WI38 (cell line): ENCODE data around the gene RTN4RL1.

Experiments
- H3K4me3 ChIP-seq: 2 replicates; pipeline ENCODE4 v1.5.1; 2011; ENCODE audit warnings: low read depth, mild to moderate bottlenecking, control low read depth, low read length
- TF ChIP-seq, protein P1 (sequence below): IDR thresholded peaks from 2 replicates; pipeline ENCODE4 v1.5.1; 2012; ENCODE audit warnings: low read depth, mild to moderate bottlenecking, control low read depth, low read length

The RTN4RL1 gene

DNA sequence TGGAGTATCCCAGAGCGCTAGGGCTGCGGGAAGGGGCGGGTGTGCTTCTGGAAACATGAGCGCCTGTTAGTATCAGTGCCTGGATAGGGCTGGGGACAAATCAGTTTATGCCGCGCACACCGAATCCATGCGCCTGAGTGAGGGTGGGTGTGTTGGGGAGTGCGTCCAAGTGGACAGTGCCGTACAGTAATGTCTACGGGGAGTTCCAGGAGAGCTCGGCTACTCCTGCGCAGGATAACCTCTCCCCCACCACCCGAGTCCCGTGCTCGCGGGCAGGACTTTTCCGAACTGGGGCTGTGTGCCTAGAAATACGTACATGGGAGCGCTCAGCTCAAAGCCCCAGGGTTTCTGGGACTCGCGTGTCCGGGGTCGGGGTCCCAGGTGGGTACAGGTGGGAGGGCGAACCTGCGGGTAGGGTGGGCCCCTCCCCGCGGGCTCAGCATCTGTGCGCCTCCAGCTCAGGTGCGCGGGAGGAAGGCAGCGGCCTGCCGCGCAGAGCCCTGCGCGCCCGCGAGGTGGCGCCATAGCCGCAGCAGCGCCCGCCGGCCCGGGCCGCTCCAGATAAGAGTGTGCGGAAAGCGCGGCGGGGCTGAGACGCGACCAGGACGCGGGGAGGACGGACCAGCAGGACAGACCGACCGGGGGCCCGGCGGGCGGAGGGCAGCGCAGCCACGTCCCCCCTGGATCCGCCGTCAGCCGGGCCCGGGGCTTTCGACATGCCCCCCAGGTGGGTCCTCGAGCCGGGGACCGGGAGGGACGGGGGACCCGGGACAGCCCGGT is 29.6 kb upstream of the RTN4RL1 start, which contains the start of gene HIC1:
Gene HIC1, plus strand, starts transcription at position 592 of the 780 bp plus-strand sequence. CDS start 1,588 bp downstream, outside the sequence.
- H3K4me3 ChIP-seq: peak within 1 kb of the TSS; percentile 78
- TF ChIP-seq, protein P1, sequence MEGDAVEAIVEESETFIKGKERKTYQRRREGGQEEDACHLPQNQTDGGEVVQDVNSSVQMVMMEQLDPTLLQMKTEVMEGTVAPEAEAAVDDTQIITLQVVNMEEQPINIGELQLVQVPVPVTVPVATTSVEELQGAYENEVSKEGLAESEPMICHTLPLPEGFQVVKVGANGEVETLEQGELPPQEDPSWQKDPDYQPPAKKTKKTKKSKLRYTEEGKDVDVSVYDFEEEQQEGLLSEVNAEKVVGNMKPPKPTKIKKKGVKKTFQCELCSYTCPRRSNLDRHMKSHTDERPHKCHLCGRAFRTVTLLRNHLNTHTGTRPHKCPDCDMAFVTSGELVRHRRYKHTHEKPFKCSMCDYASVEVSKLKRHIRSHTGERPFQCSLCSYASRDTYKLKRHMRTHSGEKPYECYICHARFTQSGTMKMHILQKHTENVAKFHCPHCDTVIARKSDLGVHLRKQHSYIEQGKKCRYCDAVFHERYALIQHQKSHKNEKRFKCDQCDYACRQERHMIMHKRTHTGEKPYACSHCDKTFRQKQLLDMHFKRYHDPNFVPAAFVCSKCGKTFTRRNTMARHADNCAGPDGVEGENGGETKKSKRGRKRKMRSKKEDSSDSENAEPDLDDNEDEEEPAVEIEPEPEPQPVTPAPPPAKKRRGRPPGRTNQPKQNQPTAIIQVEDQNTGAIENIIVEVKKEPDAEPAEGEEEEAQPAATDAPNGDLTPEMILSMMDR: peak; percentile 57

DNA sequence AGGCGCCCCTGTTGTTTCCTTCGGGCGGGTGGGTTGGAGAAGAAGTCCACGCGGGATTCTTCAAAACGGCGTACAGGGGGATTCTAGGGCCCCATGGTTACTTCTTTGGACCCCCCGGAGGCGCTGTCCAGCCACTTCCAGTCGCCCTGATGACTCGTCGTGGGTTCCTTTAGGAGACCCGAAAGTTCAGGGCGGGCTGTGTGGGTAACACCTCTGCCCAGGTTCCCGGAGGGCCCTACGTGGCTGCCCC is 29.1 kb upstream of the RTN4RL1 start:
- TF ChIP-seq, protein P1: no peak
- H3K4me3 ChIP-seq: peak overlapping the region; percentile 78

DNA sequence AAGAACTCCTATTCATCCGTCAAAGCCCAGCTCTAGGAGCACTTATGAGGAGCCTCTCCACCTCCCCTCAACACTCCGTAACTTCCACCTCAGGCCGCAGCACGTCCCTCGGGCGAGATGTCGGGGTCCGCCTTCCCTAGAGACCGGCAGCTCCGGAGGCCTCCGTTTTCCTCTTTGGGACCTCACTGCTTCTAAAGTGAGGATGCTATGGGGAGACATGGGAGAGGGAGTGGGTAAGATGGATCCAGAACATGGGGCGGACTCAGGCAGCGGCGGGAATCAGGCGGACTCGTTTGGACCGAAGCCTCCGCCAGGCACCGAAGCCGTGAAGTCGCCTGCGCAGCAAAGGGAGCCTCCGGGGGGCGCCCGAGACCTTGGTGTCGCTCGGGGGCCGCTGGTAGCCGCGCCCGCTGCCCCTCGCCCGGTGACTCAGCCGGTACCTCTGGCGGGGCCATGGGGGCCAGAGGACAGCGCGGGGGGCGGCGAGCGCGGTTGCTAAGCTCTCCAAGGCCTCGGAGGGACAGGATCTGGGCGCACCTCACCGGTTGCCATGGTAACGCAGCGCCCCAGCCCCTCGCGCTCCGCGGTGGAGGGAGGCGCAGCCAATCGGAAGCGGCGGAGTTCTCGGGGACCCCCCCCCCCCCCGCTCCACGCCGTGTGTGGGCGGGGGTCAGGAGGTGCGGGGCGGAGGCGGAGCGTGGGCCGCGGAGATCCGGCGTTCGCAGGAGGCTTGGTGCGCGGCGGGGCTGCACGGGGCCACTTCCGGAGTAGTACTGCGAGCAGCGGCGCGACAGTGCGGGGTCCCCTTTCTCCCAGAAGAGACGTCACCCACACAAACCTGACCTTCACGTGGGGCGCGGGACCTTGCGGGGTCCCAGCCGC is 28.5 kb upstream of the RTN4RL1 start:
- peak overlapping the region; percentile 78 for H3K4me3 ChIP-seq
- TF ChIP-seq, protein P1: peak; percentile 42

DNA sequence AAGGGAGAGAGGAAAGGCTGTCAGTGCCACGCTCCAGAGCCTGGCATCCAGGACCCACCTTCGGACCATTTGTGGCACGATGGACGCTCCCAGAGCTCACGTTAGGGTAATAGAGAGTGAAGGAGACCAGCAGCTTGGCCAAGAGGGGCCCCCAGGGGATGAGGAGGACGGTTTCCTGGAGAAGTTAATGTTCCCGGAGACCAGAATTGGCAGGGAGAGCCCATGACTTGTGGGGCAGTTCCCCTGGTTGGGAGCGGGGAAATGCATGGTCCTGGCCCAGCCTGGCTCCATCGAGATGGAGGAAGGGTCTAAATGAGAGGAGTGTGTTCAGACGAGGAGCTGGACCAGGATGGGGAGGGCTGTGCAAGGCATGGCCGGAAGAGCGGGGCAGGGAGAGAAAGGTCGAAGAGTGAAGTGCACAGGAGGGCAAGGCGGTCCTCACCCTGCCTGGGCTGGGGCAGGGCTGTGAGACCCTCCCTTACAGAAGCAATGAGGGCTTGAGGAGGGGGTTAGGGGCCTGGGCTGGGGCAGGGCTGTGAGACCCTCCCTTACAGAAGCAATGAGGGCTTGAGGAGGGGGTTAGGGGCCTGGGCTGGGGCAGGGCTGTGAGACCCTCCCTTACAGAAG is 26.9 kb upstream of the RTN4RL1 start:
- TF ChIP-seq, protein P1: no peak
- H3K4me3 ChIP-seq: no peak overlapping the region

DNA sequence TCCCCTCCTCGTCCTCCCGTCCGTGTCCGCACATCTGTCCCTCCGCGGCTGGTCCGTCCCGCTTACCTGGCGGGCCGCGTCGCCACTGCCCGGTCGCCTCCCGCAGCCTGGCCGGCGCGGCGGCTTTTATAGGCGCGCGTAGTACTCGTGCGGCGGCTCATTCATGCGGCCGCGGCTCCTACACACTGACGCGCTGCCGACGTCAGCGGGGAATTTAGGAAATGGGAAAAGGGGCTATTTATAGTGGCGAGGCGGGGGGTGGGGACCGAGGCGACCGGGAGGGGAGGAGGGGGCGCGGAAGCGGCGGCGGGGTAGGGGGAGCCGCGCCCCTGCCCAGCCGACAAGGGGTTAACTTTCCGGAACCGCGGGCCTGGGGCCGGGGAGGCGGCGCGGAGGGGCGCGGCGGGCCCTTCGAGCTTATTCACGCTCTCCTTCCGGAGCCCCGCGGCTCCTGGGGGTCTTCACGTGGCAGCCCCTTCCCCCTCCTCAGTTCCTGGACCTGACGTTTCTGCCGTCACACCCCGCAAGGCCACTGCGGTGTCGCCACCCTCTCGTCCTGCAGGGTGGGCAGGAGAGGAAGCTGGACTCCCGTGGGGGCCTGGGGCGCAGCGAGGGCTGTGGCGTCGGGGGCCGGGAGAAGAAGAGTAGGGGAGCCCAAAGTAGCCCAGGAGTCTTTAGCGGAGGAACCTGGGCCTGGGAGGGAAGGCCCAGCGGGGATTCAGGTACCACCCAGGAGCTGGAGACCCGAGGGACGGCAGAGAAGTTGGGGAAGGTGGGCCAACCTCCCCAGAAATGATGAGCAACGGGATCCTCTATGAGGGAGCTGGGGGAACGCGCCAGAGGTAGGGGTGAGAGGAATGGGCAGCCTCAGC is 26.2 kb upstream of the RTN4RL1 start:
- H3K4me3 ChIP-seq: no peak overlapping the region; the same call in 1 of the 2 replicates
- TF ChIP-seq, protein P1: no peak

DNA sequence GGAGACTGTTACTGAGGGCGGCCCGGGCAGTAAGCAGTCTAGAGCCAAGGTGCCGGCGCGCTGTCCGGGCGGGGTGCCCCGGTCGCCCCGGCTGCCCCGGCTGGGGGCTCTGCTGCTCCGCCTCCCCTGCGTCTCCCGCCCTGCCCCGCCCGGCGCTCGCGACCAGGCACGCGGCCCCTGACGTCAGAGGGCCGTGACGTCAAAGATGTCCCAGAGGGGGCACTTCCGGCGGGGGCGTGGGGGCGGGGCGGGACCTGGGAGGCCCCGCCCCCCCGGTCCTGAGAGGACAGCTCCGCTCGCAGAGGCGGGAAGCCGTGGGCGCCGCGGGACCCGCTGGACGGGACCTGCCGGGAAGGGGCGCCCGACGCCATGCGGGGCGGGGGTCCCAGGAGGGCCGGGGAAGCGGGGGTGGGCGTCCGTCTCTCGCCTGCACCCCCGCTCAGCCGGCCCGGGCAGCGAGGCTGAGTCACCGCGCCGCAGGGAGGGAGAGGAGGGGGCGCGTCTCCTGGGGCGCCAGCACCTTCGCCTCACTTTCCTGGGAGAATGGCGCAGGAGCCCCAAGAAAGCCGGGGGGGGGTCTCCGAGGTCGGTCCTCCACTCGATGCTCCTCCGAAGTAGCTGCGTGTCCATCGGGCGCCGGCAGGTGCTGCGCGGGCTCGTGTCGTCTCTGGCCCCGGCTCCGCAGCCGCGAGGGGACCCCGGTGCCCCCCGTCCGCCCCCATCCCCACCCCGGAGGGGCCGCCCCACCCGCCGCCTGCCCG is 25.3 kb upstream of the RTN4RL1 start:
- TF ChIP-seq, protein P1: no peak
- peak overlapping the region; percentile 43 for H3K4me3 ChIP-seq
